Left renal pelvis (tissue), 4 donors: Measurements from ENCODE around the gene EVI2B. TPM values are rescaled to one million over a fixed set of nuclear protein-coding genes. Genes with fewer than 3 reads are reported as not detected.
"Not testable (repeated sequence)": the region's sequence is repeated elsewhere in the genome, so short reads cannot be mapped to it uniquely, and the experiment has no call there.

Experiments
- DNase-seq, 4 donors: peaks; one replicate each; pipeline ENCODE4 v3.0.0-alpha.2; 2013; ENCODE audit warnings: low read depth in 4 of 4, low spot score in 3 of 4
- polyA plus RNA-seq, 4 donors: library from polyadenylated mRNA; unstranded; fragments of 120-200 nt; gene quantifications; one replicate each; pipeline ENCODE4 v1.2.1, GENCODE V29; 2013; ENCODE audit not compliant: insufficient read length in 4 of 4

EVI2B gene
- polyA plus RNA-seq, 4 donors: 1.4 to 5.9 (median 2.8) TPM

GRCh38 chr17:31311526-31311925 lies 2.3 kb downstream of the EVI2B start:
- DNase-seq: no peak

- DNase-seq: no peak
Observed at GRCh38 chr17:31310886-31311285, 3.0 kb downstream of the EVI2B start.

- no peak for DNase-seq
Observed at GRCh38 chr17:31310260-31310659, 3.6 kb downstream of the EVI2B start.

- DNase-seq: no peak
Observed at GRCh38 chr17:31309556-31309955, 4.3 kb downstream of the EVI2B start.

GRCh38 chr17:31308372-31309334 lies 5.2 kb downstream of the EVI2B start:
- DNase-seq: no peak

GRCh38 chr17:31307640-31308039 lies 6.2 kb downstream of the EVI2B start:
- DNase-seq: no peak

- no peak for DNase-seq
Observed at GRCh38 chr17:31299624-31300023, 14.2 kb downstream of the EVI2B start.

GRCh38 chr17:31297090-31297489 lies 16.8 kb downstream of the EVI2B start, which contains the start of gene OMG:
OMG (minus strand) TSS chr17:31297239; CDS start chr17:31296331, 908 bp downstream.
- no peak for DNase-seq

- no peak for DNase-seq
Observed at GRCh38 chr17:31296142-31296541, 17.7 kb downstream of the EVI2B start.

GRCh38 chr17:31295489-31295871 lies 18.4 kb downstream of the EVI2B start:
- no peak for DNase-seq

GRCh38 chr17:31294820-31295488 lies 18.9 kb downstream of the EVI2B start:
- DNase-seq: no peak

- no peak for DNase-seq
Observed at GRCh38 chr17:31294231-31294630, 19.6 kb downstream of the EVI2B start.

- no peak for DNase-seq
Observed at GRCh38 chr17:31293581-31293980, 20.3 kb downstream of the EVI2B start.

- no peak for DNase-seq
Observed at GRCh38 chr17:31291820-31292219, 22.0 kb downstream of the EVI2B start.

- no peak for DNase-seq
Observed at GRCh38 chr17:31289790-31290189, 24.1 kb downstream of the EVI2B start.

- not testable (repeated sequence) for DNase-seq
Observed at GRCh38 chr17:31287932-31288331, 25.9 kb downstream of the EVI2B start.

- no peak for DNase-seq
Observed at GRCh38 chr17:31286587-31286986, 27.3 kb downstream of the EVI2B start.

GRCh38 chr17:31283841-31284240 lies 30.0 kb downstream of the EVI2B start:
- no peak for DNase-seq

GRCh38 chr17:31281061-31281460 lies 32.8 kb downstream of the EVI2B start:
- no peak for DNase-seq

- DNase-seq: no peak
Observed at GRCh38 chr17:31279401-31279800, 34.5 kb downstream of the EVI2B start.

GRCh38 chr17:31275116-31275515 lies 38.7 kb downstream of the EVI2B start:
- DNase-seq: no peak

GRCh38 chr17:31274252-31274651 lies 39.6 kb downstream of the EVI2B start:
- no peak for DNase-seq
